Inflammatory macrophage (primary cell): ENCODE results near the gene TM2D1.

Experiments
- DNase-seq, 2 donors: peaks; one replicate each; pipeline ENCODE4 v3.0.0-alpha.2; 2020 to 2022

TM2D1 gene

GRCh38 chr1:61641578-61642336 is 83.2 kb downstream of the TM2D1 start:
- peak; percentile 61 to 69 for DNase-seq

GRCh38 chr1:61640531-61641530 is 84.1 kb downstream of the TM2D1 start:
- DNase-seq = peak; percentile 65 to 88

GRCh38 chr1:61639608-61640336 is 85.2 kb downstream of the TM2D1 start:
- no peak for DNase-seq

GRCh38 chr1:61638911-61639605 is 85.9 kb downstream of the TM2D1 start:
- peak; percentile 12 to 26 for DNase-seq

GRCh38 chr1:61638296-61638695 is 86.6 kb downstream of the TM2D1 start:
- DNase-seq = no peak

- DNase-seq = no peak
These were observed 87.5 kb downstream of the TM2D1 start for GRCh38 chr1:61637470-61637869.

- no peak for DNase-seq
These were observed 88.1 kb downstream of the TM2D1 start for GRCh38 chr1:61636814-61637213.

GRCh38 chr1:61636376-61636775 is 88.6 kb downstream of the TM2D1 start:
- no peak for DNase-seq

- DNase-seq = no peak
These were observed 89.4 kb downstream of the TM2D1 start for GRCh38 chr1:61635557-61635956.

- DNase-seq = no peak
These were observed 93.5 kb downstream of the TM2D1 start for GRCh38 chr1:61631436-61631835.
